ENCODE data around the gene ALDH1A3.

Gene ALDH1A3

DNA sequence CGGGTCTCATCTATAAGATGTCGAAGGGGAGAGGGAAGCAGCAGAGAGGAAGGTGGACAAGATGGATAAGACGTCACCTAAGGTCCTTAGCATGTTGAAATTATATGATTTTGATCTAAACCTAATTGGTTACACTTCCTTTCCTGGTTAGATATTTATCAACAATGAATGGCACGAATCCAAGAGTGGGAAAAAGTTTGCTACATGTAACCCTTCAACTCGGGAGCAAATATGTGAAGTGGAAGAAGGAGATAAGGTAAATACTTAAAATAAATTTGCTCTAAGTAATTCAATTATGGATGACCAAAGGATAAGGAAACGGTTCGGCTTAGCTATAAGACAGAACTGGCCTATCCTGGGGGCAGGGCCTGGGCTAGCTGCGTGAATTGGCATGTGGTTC lies 5.5 kb downstream of the ALDH1A3 start:
- no peak for DNase-seq

DNA sequence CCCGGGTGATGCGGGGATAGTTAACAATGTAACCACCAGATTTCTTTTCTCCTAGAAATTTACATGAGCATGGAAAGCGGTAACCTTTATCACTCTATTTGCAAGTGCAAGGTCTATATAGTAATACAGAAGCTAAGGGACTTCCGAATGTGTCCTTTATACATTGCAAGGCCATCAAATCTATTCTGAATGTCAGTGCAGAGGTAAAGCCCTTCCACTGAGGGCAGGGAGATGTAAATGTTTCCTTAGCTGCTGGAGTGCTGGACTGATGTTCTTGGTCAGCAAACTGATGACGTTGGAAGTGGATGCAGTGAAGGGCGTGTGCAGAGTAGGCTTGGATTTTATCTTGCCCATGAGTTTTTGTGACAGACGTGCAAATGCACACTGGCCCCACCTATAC lies 6.2 kb downstream of the ALDH1A3 start:
- no peak for DNase-seq

- DNase-seq, result no peak
Observed at GRCh38 chr15:100887211-100887913, 7.7 kb downstream of the ALDH1A3 start.

DNA sequence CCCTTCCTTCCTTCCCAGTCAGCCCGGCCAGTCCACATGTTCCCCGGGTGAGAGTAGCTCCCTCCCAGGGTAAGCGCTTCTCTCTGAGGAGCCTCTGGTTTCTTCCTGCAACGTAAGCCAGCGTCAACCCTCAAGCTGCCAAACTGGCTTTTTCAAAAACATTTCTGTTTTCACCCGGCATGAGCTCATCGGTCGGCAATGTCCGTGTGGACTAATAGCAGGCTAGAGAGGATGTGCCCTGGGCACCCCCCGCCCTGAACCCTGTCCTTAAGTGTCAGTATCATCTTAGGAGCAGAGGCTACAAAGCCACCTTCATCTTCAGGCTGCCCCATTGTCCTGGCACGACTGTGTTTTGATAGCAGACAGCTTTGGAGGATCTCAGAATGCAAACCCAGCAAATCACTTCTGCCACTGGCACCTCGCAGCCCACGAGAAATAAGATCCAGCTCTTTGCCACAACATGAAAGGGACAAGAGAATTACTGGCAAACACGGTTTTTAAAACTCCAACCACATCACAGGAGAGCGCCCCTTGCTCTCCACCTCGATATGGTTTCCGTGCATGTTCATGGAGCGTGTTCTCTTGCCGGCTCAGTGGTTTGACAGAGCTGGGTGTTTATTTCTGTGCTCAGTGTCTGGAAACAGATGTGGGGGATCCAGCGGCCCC lies 9.9 kb downstream of the ALDH1A3 start:
- DNase-seq, result no peak

DNA sequence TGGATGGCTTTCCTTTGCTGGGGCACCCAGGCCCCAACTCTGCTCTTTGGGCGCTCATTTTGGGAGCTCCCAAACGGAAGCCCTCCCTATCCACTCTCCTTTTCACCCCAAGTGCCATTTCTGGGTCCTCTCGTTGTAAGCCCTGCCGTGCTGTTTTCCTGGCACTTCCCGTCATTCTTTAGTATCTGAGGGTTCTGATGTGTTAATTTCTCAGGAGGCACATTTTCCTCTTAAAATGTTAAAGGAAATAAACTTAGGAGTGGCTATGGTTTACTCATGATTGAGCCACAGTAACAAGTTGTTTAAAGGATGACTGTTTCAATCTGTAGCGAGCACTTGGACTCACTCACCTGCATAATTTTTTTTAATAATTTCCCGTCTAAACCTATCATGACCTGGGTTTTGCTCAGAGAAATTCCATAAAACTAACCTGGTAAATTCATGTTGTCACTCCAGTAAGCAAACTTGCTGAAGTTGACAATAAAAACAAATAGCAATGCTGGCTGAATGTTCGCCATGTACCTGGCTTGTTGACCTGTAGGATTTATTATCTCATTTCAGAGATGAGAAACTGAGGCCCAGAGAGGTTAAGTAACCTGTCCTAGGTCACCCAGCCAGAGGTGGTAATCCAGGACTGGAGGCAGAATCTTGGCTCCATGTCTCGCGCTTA lies 10.6 kb downstream of the ALDH1A3 start:
- DNase-seq, result no peak

DNA sequence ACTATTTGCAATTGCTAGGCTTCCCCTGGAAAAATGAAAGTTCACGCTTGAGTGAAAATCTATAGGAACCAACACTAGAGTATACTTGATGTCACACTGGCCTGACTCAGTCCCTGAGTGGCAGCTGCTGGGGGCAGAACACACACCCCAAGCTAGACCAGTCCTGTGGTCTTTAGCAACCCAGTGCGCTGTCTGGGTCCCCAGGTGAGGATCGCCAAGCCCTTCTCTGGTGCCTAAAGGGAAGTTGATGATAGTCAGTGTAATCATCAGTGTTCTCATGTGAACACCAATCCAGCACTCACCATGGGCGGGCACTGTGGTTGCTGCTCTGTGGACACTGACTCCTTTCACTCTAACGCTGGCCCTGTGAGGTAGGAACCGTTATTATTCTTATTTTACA lies 11.2 kb downstream of the ALDH1A3 start:
- DNase-seq, result no peak

DNA sequence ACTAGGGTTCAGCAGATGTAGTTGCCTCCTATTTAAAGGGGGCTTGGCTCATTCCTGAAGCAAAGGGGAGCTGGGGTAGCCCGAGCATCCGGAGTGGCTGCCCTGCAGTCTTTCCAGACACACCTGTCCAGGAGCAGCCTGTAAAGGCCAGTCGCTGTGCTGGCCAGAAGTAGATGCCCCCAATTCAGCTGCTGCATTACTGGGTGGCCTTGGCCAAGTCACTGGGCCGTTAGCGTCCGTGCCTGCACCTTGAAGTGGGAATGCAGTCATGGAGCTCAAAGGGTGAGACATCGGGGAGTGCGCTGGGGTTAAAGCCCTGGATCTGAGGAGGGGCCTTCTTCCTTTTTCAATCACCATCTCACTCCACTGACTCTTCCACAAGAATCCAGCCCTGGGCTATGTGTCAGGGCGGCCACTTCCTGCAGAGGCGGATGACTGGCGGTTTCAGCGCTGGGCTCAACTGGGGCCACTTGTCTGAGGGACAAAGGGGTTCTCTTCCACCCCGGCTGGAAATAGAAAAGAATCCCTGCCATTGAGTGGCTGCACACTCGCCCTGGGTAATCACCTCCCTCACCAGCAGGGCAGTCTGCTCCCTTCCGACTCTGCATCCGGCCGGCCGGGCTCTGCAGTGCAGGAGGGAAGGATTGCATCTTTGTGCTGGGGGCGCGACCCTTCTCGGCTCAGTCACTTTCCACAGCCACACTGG lies 11.8 kb downstream of the ALDH1A3 start:
- DNase-seq, result no peak

GRCh38 chr15:100892013-100892355 lies 12.4 kb downstream of the ALDH1A3 start:
- DNase-seq, result no peak

- DNase-seq, result no peak
Observed at GRCh38 chr15:100893261-100893963, 13.8 kb downstream of the ALDH1A3 start.

DNA sequence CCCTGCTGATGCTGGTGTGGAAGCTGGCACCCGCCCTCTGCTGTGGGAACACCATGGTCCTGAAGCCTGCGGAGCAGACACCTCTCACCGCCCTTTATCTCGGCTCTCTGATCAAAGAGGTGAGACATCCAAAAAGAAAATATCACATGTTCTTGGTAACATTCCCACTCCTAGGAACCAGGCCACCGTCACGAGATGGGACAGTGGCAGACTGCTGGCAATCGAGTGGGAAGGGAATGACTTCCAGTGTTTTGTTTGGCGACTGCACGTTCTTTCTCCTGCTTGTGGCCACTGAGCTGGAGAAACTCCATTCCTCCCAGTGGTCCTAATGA lies 14.3 kb downstream of the ALDH1A3 start:
- no peak for DNase-seq

- DNase-seq, result no peak
Observed at GRCh38 chr15:100895721-100896120, 16.1 kb downstream of the ALDH1A3 start.

- no peak for DNase-seq
Observed at GRCh38 chr15:100897221-100898151, 17.9 kb downstream of the ALDH1A3 start.

GRCh38 chr15:100898152-100898490 lies 18.5 kb downstream of the ALDH1A3 start:
- DNase-seq, result no peak

- DNase-seq, result no peak
Observed at GRCh38 chr15:100898661-100899462, 19.2 kb downstream of the ALDH1A3 start.

GRCh38 chr15:100899601-100900000 lies 20.0 kb downstream of the ALDH1A3 start:
- no peak for DNase-seq

DNA sequence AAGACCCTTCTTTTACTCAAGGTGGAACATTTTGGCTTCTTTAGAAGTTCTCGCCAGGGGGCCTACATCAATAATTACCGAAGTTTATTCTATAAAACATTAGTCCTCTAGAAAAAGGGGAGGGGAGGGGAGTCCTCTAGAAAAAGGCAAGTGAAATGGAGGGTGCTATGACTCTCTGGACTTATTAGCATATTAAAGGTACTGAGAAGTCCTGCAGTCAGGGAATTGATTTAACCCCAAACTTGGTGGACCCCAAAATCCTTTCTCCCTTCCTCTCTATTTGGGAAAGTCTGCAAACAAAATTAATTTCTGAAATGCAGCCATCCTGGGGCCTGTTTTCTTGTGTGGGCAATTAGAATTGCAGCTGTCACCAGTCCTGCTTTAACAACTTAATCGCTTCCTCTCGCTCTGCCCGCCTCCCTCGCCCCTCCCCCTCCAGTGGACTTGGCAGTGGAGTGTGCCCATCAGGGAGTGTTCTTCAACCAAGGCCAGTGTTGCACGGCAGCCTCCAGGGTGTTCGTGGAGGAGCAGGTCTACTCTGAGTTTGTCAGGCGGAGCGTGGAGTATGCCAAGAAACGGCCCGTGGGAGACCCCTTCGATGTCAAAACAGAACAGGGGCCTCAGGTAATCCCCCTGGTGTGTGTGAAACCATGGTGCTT lies 20.6 kb downstream of the ALDH1A3 start:
- no peak for DNase-seq

DNA sequence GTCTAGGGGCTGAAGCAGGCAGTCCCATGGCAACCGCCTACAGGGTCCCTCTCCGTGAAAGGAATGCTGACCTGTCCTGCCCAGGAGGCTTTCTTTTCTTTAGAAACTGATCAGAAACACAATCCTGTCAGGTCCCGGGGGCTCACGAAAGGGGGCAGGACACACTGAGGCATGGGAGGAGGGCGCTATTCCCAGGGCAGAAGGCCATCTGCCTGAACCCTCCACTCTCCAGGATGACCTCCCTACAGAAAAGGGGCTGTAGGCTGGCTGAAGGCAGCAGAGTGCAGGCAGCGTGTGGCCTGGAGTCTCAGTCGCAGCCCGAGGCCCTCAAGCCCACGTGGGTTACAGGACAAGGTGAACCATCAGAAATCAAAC lies 21.2 kb downstream of the ALDH1A3 start:
- no peak for DNase-seq

- no peak for DNase-seq
Observed at GRCh38 chr15:100901296-100901695, 21.7 kb downstream of the ALDH1A3 start.

DNA sequence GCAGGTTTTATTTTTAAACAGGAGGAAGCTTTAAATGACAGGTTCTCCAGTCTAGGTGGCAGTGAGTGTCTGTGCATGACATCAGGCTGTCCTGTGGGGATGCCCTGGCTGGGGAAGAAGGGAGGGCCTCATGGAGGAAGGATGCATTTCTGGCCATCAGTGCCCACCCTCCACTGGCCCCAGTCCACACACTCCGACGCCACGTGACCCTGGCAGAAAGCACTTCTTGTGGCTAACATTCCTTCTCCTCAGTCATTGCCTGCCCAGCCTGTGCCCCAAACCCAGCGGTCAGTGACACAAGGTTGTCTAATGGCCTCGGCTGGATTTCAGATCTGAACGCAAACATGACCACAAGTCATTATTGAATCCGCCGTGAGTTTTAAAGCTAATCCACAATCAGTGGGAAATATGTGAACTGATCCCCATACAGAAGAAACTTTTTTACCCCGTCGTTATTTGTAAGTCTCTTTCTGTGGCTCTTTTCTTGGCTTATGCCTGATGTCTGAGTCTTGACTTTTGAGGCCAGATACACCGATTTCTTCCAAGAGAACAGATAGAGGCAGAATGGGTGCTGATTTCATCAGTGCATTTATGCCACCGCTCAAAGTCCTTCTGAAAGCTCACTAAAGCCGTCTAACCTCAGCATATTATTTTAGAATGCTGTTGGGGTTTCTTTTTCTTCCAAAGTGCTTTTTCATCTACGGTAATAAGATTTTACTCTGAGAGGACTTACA lies 22.2 kb downstream of the ALDH1A3 start:
- DNase-seq, result no peak
